Measurements from ENCODE around the gene ZBTB16.

ZBTB16 gene

DNA sequence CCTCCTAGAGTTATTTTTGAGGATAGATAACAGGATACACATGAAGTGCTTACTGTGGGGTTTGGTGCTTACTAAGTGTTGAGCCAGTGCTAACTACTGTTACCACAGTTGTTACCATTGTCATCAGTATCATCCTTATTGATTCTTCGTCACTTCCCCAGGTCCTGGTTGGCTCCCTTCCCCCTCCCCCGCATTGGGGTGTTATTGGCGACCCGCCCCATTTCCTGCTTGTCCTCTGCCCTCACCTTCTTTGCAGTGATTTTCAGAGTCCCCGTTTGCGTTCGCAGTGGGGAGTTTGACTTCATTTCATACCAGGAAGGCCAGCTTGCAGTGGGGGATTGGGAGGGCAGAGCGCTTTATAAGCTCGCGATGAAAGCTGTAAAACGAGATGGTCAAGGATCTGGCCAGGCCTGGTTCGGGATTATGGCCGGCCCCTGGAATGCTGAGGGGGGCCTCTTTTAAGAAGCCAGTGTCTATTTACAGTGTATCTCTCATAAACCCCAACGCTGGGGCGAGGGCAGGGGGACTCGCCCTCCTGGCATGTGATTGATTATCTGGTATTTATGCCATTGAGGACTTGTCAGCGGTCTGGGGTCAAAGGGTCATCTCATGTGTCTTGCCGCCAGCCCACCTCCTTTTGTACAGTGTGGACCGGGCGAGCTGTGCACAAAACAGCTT lies 152.1 kb downstream of the ZBTB16 start:
- no peak for DNase-seq (ENCODE audit: low spot score)

DNA sequence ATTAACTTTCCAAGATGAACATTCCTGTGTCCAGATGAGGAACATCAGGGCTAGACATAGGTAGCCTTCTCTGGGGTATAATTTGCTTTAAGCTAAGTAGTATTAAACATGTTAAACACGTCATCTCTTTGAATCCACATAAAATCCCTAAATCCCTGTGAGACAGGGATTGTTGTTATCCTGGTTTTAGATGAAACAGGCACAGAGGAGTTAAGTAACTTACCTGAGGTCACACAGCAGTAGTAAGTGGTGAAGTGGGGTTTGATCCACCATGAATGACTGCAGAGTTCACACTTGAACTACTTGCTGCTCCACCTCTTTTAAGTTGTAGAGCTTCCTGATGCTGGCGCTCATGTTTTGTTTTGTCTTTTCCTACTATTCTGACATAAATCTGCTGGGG lies 154.1 kb downstream of the ZBTB16 start:
- no peak for DNase-seq (ENCODE audit: low spot score)

DNA sequence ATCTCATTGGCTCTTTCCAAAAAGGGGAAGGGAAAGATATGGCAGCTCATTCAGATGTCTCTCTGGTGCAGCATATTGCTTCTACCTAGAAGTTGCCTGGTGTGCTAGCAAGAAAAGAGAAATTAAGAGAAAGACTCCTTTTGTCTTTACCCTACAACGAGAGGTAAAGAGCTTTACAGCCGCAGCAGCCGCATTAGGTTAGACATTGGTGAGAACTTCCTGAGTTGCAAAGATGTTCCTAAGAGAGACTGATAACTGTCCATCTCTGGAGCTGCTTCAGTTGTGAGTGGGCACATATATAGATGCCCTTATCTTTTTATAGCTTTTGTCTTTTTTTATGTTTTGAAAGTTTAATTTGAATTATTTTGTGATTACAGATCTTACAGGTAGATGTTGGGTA lies 155.9 kb downstream of the ZBTB16 start:
- no peak for DNase-seq (ENCODE audit: low spot score)

DNA sequence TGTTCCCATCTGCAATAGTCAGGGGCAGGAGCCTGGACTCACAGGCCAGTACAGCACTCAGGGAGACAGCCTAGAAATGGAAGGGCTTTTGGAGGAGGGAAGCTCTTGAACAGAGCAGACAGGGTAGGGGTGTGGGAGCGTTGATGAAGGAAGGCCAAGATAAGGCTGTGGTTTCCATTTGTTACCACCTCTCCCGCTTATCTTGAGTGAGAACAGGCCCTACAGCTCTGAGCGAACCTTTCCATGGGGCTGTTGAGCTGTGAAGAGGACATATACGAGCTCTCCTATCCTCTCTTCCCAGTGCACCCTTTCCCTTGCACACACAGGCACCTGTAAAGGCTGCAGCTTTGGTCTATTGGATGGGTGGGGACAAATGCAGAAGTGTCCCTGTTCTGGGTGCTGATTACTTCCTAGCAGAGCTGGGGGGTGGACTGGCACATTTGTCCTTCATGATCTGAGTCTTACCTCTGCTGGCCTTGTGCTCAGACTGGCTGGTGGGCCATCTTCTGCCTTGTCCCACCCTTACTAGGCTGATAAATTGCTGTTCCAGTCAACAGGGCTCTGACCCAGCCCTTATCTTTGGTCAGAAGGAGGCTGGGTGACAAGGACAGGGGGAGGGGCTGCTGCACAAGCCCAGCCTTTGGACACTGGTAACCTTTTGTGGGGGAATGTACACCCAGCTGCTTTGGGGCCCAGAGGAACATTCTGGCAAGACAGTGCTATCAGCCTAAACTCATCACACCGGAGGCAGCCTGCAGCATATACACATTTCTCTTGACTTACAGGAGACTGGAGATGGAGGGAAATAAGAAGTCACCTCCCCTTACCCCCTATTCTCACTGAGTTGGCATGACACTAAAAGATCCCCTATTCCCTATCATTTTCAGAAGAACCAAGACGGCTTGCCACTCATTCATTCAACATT lies 156.6 kb downstream of the ZBTB16 start:
- no peak for DNase-seq (ENCODE audit: low spot score)

DNA sequence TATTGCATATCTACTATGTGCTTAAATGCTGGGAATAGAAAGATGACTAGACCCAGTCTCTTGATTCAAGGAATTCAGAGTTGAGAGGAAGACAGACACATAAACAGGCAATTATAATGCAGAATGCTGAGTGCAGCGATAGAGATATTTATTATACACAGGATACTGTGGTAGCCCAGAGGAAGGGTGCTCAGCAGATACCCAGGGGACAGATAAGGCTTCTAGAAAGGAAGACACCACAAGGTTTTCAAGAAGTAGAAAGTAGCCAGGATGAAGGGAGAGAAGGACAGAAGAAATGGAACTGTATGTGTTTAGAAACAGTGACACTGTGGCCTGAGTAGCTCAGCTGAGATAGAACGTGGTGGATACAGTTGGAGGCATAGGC lies 157.3 kb downstream of the ZBTB16 start:
- DNase-seq (ENCODE audit: low spot score): no peak

DNA sequence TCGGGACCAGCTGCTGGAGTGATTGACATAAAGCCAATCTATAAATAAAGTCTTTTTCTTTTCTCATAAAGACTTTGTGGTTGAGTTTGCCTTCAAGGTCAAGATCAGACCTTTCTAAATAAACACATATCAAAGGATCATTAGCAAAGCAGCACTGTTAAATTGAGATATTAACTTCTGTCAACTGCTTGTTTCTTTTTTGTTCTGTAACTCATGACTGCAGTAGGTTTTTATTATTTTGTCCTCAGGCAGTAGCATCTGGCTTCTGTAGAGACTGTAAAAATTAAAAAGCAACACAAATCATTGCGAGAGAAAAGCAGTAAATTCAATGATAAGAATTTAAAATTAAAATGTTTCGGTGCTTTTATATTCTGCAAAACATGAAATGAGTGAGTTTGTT lies 159.0 kb downstream of the ZBTB16 start:
- DNase-seq (ENCODE audit: low spot score): no peak

DNA sequence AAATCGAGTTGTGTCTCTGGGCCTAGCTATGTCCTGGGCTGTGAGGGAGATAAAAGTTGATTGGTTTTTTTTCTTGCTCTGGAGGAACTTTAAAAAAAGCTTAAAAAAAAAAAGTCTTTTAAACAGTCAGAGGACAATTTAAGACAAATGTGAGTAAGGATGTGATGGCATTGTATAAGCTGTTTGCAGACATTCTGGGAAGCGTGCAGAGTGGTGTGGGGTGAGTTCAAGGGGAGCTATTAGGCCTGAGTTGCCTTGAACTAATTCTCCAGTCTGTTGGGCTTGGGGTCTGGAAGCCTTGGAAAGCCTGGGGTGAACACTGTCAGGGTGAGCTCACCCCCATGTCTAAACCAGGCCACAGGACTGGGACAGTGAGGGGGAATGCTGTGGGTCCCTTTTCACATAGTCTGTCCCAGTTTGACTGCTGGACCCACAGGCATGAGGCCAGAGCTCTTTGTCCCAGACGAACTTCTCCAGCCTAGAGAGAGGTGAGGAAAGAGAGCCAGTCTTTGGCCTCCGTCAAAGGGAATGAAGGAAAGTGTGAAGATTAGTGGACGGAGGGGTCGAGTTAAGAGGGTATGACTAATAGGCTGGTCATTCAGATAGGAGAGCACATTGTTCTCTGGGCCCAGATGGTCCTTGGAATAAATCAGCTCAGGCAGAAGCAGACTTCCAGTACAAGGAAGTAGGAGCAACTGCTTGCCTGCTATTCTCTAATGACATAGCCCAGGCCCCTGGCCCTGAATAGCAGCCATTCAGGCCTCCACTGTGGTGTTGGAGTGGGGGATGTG lies 160.2 kb downstream of the ZBTB16 start:
- DNase-seq (ENCODE audit: low spot score): no peak

DNA sequence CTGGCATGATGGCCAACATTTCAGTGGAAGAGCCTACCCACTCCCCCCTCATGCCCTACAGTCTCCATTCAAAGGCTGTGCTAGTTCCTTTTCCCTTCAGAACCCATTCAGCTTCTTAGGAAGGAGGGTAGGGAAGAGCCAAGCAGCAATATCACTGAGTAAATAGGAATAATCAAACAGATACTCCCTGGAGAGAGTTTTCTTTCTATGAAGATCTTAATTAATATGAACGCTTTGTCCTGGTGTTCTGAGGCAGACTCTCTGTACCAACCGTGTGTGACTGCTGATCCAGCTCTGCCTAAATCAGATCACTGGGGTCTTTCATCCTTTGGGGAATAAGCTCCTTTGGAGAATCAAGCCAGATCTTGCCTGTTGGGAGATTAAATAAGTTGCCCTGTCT lies 161.5 kb downstream of the ZBTB16 start:
- DNase-seq (ENCODE audit: low spot score): no peak

DNA sequence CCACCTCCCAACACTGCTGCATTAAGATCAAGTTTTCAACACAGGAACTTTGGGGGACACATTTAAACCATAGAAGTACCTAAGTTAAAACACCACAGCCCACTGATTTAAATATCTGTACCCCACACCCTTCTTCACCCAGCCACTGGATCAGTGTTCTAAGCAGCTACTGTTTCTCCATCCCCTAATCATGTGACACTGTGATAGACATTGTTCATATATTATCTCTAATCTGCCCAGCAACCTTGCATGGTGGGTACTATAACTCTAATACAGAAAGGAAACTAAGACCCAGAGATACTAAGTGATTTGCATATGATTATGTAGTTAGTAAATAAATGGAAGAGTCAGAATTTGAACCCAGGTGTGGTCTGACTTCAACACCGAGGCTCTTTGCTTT lies 166.2 kb downstream of the ZBTB16 start:
- no peak for DNase-seq (ENCODE audit: low spot score)

DNA sequence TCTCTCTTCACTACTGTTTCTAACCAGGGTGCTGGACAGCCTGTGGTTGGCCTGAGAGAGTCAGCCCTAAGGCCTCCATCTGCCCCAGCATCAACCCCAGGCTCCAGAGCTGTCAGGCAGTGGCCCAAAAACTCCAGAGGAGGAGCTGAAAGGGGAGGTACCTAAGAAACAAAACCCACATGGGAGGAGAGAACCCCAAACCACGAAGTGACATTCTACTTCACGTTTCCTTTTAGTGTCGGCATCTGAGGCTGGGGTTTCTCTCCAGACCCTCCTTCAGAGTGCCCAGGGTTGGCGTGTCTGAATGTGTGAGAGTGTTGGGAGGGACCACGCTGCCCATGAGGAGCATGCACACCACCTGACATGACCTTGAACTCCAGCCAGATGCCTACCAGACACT lies 166.8 kb downstream of the ZBTB16 start:
- no peak for DNase-seq (ENCODE audit: low spot score)

DNA sequence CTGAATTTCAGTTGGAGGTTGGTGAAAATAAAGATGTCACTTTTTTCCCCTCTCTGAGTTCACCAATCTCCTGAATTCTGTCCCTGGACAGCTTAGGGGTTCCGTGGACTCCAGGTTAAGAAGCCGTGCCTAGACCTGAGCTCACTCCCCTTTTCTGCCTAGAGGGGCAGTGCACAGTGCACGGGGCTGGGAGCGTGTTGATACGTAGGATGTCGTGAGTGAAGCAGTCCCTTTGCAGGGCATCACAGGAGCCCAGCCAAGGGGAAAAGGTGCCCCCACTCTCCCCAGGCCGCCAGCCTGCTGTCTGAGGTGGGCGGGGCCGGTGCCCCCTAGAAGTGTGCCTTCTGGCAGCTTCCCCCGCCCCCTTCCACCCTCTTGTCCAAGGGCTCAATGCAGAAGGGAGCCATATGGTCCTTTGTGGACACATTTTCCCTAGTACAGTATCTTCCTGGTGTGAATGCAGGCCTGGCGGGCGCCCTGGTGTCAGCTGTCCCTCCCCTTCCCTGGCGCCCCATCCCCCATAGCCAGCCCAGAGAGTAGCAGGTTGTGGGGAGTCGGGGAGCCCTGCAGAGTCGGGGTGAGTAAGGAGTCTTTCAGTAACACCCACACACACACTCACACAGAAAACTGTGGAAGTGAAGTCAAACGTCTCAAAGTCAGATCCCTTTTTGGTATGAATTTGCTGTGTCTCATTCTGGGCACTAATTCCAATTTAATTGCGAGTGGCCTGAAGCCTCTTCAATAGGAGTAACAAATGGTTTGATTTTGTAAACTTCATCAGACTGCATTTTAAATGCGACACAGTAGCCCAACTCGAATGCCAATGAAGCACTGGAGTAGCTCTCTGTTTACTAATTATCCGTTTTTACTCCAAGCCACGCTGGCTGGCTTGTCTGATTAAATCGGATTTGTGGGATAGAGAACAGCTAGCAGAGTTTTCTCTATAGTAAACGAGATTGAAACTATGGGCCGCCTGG lies 169.2 kb downstream of the ZBTB16 start:
- no peak for DNase-seq (ENCODE audit: low spot score)

DNA sequence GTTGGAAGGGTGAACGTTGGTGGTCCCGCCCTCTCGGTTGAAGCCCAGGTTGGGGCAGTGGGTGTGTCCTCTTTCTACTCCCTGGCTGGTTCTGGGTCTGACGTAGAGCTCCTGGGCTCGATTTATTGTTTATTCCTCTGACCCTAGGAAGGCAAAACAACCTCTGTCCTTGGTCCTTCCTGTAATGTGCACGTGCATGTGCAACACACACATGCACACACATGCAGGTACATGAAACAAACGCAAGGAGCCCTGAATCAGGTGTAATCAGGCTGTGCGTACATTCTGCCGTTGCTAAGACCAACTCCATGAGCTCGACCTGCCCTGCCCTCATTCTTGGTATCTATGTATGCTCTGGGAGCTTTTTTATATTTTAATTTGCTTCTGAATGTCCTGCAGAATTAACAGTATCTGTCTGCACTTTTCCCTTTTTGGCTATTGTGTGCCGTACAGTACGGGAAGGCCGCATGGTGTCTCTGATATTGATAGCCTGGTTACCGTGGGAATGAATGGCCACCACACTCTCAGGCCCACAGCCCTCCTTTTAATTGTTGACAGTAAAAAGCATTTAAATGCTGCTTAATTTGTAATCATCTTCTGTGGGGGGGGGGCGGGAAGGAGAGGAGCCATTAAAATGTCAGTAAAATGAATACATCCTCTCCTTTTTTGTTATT lies 170.7 kb downstream of the ZBTB16 start:
- DNase-seq (ENCODE audit: low spot score): no peak

DNA sequence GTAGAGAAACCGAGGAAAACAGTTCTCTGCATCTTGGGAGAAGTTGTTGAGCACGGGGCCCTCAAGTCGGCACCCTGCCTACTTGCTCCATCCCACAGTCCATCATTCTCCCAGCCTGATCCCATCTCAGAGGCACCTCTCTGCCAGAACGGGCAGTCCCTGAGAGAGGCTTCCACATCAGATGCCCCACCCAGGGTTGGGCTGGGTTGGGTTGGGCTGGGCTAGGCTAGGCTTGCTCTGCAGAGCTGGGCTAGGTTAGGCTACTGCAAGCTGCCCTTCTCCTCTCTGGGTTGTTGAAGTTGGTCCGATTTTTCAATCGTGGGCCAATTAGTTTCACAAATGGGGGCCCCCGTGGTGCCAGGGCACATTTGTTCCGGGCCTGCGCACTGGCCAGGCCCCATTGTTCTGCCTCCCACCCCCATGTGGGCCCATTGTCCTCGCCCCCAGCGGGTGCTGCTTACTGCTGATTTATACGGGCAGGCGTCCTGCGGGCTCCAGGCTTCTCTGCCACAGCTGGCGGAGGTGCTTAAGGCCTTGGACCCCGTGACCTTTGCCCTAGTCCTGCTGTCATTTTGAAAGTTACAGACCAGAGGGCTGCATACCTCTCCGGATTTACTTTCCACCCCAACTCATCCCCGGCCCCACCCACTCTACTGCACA lies 173.0 kb downstream of the ZBTB16 start:
- no peak for DNase-seq (ENCODE audit: low spot score)

DNA sequence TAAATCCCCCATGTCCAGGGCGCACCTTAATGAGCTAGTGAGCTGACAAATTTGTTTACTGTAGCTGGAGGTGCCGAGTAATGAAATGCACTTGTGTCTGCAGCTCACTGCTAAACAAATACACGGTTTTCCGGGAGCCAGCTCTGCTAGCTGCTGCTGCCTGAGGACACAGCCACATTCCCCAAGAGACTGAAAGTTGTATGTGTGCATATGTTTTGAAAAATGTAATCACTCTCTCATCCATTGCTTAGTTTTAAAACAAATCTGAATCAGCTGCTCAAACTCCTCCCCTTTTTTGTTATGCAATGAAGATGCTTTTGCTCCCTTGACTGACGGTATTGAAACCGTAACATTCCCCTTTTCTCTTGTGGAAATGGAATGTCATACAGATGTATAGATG lies 174.2 kb downstream of the ZBTB16 start:
- DNase-seq (ENCODE audit: low spot score): no peak

DNA sequence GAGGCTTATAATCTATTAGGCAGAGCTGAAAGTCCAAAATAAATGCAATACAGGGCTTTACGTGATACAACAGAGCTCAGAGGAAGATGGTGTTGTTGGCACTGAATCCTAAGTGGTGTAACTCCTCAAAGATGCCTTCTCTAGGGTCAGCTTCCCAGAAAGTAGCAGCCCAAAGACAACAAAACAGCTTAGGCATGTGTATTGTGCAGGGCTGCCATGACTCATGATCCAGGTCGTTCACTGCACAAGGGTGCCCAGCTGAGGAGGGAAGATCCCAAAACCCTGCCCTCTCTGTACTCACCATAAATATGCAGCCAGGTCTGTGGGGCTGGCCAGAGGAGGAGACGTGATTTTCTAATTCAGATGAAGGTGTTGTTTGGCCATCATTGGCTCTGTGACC lies 177.3 kb downstream of the ZBTB16 start:
- no peak for DNase-seq (ENCODE audit: low spot score)

DNA sequence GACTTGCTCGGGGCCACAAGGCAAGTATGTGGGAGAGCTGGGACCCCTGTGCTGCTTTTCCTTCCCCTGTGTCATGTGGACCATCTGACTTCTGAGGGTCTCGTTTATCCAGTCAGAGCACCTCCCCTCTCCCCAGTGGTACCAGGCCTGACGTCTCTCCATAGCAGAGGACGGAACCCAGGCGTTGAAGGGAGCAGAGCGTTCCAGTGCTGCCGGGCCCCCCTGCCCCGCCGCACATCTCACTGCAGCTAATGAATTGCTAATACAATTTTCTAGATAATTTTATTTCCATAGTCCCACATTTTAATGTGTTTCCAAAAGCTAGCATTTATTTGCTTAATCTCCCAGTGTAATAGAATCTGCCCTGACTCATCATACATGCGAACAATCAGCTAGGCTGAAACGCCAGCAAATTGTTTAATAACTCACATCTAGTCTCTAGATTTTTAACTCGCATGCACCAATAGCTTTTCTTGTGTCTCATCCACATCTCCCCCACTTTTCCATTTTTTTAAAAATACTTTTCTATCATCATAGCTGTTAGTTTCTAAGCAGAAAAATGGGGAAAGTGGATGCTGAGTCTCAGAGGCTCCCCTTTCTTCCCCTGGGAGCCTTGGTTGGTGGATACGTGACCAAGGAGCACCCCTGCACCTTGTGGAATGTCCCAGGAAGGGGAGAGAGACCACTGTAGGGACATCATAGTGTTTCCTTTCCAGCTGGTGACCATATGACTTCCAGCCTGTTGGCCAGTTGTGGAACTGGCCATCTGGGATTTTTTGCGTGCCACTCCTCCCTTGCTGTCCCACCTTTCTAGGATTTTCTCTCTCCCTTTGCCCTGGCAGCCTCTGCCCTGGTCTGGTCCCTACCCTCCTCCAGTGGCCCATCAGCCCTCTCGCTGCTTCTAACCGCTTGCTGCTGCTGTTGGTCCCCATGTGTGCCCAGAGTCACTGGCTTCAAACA lies 178.1 kb downstream of the ZBTB16 start:
- DNase-seq (ENCODE audit: low spot score): no peak

DNA sequence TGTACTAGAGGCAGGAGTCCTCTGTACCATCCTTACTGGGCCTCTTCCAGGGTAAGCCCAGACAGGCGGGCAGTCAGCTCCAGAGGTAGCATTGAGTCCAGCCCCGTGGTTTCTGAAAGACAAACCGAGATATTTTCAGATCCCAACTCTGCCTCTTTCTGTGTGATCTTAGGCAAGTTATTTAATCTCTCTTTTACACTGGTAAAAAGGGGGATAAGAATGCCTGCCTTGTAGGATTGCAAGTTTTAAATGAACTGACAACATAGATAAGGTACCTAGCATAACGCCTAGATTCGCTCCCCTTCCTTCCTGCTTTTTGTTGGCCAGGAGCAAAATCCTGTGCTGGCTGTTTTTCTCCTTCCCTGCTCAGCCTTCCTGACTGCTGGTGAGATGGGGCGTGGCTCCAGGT lies 180.2 kb downstream of the ZBTB16 start:
- no peak for DNase-seq (ENCODE audit: low spot score)

DNA sequence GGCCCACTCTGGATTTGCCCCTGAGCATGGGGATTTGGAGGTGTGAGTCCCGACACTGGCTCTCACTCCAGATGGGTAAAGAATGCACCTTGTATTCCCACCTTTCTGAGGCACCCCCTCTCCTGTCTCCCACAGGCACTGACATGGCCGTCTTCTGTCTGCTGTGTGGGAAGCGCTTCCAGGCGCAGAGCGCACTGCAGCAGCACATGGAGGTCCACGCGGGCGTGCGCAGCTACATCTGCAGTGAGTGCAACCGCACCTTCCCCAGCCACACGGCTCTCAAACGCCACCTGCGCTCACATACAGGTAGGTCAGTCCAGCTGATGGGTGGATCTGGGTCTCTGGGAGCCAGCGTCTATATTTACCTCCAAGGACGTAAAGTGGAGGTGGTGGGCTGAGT lies 182.5 kb downstream of the ZBTB16 start:
- no peak for DNase-seq (ENCODE audit: low spot score)

Measured in hepatic stellate cell (primary cell).